ENCODE results near the gene AFTPH.

DNA sequence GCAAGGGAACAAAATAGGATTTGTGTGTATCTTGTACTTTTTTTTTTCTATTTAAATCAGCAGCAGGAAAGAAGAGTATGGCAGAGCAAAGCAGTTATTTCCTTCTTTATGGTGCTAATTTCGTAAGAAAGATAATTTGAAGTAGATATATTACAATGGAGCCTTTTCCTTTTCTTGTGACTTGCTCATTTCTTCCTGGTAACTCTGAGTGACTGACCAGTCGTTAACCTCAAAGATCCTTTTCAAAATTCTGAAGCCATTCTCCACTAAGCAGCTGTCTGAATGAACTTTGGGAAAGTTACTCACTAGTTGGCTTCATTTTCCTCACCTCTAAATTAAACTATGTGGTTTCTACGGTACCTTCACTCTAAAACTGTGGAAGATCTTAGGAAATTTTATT is 24.6 kb downstream of the AFTPH start:
- TF ChIP-seq, protein P1, sequence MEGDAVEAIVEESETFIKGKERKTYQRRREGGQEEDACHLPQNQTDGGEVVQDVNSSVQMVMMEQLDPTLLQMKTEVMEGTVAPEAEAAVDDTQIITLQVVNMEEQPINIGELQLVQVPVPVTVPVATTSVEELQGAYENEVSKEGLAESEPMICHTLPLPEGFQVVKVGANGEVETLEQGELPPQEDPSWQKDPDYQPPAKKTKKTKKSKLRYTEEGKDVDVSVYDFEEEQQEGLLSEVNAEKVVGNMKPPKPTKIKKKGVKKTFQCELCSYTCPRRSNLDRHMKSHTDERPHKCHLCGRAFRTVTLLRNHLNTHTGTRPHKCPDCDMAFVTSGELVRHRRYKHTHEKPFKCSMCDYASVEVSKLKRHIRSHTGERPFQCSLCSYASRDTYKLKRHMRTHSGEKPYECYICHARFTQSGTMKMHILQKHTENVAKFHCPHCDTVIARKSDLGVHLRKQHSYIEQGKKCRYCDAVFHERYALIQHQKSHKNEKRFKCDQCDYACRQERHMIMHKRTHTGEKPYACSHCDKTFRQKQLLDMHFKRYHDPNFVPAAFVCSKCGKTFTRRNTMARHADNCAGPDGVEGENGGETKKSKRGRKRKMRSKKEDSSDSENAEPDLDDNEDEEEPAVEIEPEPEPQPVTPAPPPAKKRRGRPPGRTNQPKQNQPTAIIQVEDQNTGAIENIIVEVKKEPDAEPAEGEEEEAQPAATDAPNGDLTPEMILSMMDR (IDR thresholded peaks at IDR 0.05) = no peak
- TF ChIP-seq POLR2A (IDR thresholded peaks at IDR 0.05) = no peak

Data from right lobe of liver (tissue), 4 donors.